HuH-7.5 (cell line): ENCODE results near the gene RASGEF1B.
A peak's percentile ranks its signal among the peaks of the same experiment; 100 is the strongest.
"Not testable (repeated sequence)": the region's sequence is repeated elsewhere in the genome, so short reads cannot be mapped to it uniquely, and the experiment has no call there.

ENCODE experiments used
- DNase-seq: peaks from one replicate; pipeline ENCODE4 v3.0.0; 2011; ENCODE audit warnings: low spot score

RASGEF1B gene

GRCh38 chr4:81429031-81429430 lies 42.7 kb downstream of the RASGEF1B start:
- DNase-seq = no peak

DNA sequence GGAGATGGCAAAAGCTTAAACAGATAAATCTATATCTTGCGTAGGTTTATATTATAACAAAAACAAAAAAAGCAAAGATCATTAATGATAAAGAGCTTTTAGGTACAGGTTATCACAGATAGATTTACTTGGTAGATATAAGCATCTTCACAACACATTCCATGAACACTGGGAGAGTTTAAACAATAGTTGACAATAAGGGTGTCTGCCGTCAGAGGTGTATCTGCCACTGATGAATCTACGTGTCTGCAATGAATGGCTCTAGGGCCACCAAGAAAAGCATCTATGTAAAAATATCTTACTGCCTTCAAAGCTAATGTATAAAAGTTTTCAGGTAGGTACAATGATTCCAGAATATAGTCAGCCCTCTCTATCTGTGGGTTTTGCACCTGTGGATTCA lies 43.7 kb downstream of the RASGEF1B start:
- DNase-seq = no peak

DNA sequence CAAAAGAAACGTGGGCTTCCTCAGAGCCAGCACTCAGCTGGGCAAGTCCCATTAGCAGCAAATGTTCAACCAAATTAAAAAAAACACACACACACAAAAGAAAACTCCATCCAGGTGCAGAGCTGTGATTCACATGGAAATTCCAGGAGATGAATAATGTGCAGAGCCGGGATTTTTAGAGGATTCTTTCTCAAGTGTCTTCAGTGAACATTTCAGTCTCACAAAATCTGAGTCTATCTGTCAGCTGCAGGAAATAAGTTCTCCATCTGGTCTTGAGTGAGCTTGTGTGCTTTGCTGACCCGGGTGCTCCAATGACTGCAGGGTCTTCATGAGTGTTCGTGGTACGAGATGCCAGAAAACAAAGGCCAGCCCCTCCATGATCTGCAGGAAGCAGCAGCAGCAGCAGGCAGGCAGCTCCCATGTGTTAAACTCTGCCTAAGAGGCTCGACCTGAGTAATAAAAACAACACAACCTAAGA lies 44.3 kb downstream of the RASGEF1B start:
- DNase-seq = no peak

DNA sequence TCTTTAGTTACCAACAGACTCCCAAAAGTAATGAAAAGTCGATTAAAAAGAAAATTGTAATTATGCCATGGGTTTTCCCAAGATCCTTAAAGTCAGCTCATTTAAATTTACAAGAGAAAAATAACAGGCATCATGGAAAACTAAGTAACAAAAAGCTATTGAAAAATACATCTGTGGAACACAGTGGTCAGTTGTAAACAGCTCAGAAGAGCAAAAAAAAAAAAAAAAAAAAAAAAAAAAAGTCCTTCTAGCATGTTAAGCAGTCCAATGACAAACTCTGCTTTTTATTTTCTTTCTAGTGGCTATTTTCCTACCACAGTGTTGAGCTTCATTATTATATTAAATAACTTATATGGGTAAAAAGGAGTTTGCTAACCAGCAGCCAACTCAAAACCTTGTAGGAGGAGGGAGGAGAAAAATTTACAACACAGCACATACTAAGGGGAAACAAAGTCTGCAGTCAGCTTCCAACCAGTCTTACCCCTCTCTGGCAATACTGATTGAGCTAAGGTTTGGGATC lies 44.9 kb downstream of the RASGEF1B start:
- no peak for DNase-seq

- DNase-seq = no peak
Measured at GRCh38 chr4:81424816-81425755, 46.6 kb downstream of the RASGEF1B start.

DNA sequence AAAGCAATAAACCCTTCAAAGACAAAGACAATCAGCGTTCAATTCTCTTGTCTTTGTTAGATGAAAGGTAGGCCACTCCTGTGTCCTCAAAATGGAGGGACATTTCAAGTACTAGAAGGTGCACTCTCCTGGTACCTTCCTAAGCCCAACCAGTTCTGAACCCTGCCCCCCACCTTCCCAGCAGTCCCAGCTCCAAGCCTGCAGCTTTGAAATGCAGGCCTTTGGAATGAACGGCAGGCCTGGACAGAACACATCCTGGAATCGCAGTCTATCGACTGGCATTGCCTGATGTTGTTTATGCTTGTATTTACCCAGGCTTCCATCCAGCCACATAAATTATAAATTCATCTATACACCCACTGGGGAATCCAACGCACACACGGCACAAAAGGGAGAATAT lies 47.4 kb downstream of the RASGEF1B start:
- DNase-seq = no peak

DNA sequence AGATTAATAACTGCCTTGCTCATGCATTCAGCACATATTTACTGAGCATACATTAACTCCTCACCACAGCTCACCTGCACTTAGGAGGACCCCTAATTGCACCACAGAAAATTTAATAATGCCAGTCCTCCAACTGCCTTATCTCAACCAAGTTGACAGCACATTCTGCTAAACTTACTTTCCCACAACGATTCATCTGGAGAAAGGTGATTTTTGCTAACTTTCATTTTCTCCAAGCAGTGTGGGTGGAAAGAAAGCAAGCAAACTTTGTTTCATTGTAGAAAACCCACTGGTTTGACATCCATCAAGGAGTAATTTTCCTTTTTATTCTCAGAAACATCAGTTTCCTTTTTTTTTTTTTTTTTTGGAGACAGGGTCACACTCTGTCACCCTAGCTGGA lies 49.1 kb downstream of the RASGEF1B start:
- DNase-seq = no peak

DNA sequence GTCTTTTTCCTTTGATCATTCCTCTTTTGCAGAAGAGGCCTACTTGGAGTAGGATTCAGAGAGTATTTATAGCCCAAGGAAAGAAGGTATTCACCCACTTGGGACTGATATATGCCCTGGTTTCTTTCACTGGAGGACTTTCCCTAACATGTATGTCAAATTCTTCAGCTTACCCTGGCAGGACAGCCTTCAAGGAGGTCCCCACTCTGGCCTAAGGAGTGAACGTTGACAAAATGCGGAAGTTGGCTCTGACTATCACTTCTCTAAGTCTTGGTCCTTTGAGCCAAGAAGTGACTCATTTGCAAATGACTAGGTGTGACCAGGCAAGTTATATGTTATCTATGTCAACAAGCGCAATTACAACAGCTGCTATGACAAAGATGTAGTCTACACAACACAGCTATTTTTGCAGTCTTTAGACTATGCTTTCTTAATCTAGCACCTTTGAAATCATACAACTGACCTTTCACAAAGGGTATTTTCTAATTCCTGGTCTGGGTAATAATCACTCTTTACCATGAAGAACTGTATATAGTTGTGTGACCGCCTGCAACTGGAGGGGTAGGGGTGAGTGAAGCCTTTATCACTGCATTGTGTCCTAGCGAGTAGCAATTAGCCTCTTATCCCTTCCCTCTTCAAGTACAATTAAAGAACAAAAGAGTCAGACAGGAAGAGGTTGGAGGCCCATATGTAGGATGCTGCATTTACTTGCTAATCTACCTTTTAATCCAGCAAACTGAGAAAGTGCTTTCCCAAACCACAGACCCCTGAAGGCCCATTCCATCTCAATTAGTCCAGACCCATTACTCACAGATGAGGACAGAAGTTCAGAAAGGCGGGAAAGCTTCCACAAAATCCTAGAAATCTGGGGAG lies 50.1 kb downstream of the RASGEF1B start:
- DNase-seq = no peak

- DNase-seq = no peak
Measured at GRCh38 chr4:81418572-81418971, 53.1 kb downstream of the RASGEF1B start.

DNA sequence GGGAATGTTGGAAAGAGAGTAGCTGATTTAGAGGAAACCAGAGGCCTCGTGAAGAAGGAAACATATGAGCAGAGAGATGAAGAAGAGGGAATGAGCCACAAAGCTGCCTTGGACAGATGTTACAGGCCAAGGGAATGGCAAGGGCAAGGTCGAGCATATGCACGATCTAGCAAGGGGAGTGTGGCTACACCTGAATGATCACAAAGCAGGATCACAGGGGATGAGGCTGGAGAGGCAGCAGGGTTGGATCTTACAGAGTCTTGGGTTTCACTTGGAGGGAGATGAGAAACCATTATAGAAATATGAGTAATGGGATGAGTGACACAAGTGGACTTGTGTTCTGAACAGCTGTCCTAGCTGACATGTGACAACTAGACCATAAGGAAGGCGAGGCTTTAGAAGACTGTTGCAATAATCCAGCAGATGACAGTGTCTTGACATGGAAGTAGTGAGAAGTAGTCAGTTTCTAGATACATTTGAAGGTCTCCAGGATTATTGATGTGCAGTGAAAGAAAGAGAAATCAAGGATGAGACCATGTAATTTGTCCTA lies 58.7 kb downstream of the RASGEF1B start:
- DNase-seq = no peak

GRCh38 chr4:81410680-81411079 lies 61.0 kb downstream of the RASGEF1B start:
- DNase-seq = no peak

- DNase-seq = no peak
Measured at GRCh38 chr4:81409836-81410235, 61.9 kb downstream of the RASGEF1B start.

DNA sequence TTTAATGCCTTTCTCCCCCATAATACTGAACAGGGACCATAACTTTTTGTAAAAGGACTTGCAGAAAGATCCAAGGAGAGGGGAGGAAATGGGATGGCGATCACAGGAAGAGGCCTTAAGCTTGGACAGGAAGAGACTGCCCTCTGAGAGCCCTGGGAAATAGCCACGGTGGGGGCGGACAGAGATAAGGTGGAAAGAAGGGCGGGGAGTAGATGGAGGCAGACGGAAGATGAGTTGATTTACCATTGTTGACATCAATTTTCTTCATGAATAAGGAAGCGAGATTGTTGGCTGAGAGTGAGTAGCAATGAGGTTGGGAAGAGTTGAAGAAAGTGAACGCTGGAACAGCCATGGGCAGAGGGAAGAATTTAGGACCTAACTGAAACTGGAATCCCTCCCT lies 63.4 kb downstream of the RASGEF1B start:
- no peak for DNase-seq

GRCh38 chr4:81407726-81408125 lies 64.0 kb downstream of the RASGEF1B start:
- DNase-seq = no peak

DNA sequence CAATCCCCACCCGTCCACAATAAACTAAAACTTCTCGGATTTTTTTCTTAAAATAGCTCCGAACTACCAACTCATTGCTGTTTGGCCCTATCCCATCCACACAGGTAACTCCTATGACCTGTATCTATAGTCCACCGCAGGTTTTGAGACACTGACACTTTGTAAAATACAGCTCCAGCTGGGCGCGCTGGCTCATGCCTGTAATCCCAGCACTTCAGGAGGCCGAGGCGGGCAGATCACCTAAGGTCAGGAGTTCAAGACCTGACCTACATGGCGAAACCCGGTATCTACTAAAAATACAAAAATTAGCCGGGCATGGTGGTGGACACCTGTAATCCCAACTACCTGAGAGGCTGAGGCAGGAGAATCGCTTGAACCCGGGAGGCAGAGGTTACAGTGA lies 65.2 kb downstream of the RASGEF1B start:
- not testable (repeated sequence) for DNase-seq

DNA sequence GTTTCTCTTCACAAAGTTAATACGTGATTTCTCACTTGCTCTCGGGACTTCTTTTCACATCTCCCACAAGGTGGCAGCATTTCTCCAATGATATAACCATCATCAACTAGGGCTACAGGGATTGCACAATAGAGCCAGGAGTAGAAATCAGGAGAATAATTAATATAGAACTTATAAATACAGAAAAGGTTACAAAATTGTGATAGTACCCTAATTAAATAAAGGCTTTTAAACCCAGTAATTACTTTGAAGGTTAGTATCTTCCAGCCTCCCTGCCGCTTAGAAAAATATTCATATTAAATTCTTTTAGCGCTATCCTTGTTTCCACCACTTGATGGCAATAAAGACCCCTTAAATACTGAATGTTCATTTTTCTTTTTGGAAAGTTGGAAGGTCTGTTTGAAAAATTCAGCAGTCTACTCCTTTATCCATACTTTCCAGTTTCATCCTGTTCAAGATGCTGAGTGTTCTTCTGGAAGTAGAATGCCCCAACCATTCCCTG lies 65.8 kb downstream of the RASGEF1B start:
- DNase-seq = peak; percentile 21

- no peak for DNase-seq
Measured at GRCh38 chr4:81404741-81405140, 67.0 kb downstream of the RASGEF1B start.

- DNase-seq = no peak
Measured at GRCh38 chr4:81404294-81404693, 67.4 kb downstream of the RASGEF1B start.

- DNase-seq = no peak
Measured at GRCh38 chr4:81399306-81400086, 72.2 kb downstream of the RASGEF1B start.

DNA sequence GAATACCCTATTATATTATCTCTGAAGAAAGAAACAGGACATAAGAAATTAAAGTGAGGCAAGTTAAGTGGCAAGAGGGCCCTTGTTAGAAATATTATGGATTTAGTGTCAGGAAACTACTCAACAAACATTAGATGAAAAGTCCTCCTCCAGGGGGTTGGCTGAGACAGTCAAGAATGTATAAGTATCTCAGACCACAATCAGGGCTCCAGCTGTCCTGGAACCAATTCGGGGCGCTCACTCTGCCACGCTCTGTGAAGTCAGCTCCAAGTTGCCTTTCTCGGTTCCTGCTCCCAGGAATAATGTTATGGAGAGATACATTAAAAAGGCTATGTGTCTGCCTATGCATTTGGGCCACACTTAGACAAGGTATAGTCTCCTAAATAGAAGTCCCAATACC lies 73.3 kb downstream of the RASGEF1B start:
- DNase-seq = no peak

GRCh38 chr4:81397635-81398034 lies 74.1 kb downstream of the RASGEF1B start:
- no peak for DNase-seq
